Body of pancreas (tissue), 4 donors: ENCODE data around the gene TUBGCP2.

Source experiments
- CTCF ChIP-seq, 7 experiments: fragments of 450-650 bp in 4 of 7; fragments of 200-600 bp in 3 of 7; sonication (generic) in 3 of 7; IDR thresholded peaks; one replicate each; pipeline ENCODE4 v1.5.1; 2016 to 2019; ENCODE audit warnings: antibody characterized with exemption in 7 of 7
- POLR2A ChIP-seq, 3 donors: fragments of 450-650 bp; IDR thresholded peaks; one replicate each; pipeline ENCODE4 v1.6.1; 2016; ENCODE audit warnings: antibody characterized with exemption in 3 of 3, mild to moderate bottlenecking in 2 of 3

GRCh38 chr10:133303206-133303605, 5.5 kb downstream of the TUBGCP2 start:
- TF ChIP-seq CTCF (IDR thresholded peaks at IDR 0.05) (no peak), POLR2A (IDR thresholded peaks at IDR 0.05) (no peak)
